DMS153 treated with DMSO at 0.1 percent for 48 hours (cell line): Measurements from ENCODE around the gene MYCN.
"Not testable (repeated sequence)": the region's sequence is repeated elsewhere in the genome, so short reads cannot be mapped to it uniquely, and the experiment has no call there.

Experiments
- DNase-seq: peaks from one replicate; lab custom pipeline; 2025; ENCODE audit not compliant: unreplicated experiment; lab: John Stamatoyannopoulos, UW

The MYCN gene

DNA sequence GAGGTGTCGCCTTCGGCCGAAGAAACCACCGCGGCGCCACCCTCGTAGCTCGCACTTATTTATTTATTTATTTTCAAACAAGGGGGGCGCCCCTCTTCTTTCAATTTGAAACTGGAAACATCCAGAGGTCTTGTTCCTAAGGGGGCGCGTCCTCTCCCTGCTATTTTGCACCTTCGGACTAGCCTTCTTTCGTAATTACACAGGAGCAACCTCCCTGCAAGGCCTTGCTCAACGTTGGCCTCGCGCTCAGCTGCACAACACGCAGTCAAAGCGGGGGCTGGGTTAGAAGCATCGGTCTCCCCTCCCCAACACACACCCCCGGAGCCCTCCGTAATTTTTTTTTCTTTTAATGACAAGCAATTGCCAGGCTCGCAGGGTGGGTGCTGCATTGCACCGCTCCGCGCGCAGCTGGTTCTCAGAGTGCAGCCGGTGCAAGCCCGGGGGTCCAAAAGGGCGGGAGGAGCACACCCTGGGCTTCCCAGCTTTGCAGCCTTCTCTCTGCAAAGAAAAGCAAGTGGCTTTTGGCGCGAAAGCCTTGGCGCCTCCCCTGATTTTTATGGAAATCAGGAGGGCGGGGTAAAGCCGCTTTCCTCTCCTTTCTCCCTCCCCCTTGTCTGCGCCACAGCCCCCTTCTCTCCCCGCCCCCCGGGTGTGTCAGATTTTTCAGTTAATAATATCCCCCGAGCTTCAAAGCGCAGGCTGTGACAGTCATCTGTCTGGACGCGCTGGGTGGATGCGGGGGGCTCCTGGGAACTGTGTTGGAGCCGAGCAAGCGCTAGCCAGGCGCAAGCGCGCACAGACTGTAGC is at the start of gene MYCN:
Gene MYCN (plus strand): TSS at position 697 of the 807 bp plus-strand sequence. CDS start 1,515 bp downstream, outside the sequence.
- peak; percentile 40 for DNase-seq

DNA sequence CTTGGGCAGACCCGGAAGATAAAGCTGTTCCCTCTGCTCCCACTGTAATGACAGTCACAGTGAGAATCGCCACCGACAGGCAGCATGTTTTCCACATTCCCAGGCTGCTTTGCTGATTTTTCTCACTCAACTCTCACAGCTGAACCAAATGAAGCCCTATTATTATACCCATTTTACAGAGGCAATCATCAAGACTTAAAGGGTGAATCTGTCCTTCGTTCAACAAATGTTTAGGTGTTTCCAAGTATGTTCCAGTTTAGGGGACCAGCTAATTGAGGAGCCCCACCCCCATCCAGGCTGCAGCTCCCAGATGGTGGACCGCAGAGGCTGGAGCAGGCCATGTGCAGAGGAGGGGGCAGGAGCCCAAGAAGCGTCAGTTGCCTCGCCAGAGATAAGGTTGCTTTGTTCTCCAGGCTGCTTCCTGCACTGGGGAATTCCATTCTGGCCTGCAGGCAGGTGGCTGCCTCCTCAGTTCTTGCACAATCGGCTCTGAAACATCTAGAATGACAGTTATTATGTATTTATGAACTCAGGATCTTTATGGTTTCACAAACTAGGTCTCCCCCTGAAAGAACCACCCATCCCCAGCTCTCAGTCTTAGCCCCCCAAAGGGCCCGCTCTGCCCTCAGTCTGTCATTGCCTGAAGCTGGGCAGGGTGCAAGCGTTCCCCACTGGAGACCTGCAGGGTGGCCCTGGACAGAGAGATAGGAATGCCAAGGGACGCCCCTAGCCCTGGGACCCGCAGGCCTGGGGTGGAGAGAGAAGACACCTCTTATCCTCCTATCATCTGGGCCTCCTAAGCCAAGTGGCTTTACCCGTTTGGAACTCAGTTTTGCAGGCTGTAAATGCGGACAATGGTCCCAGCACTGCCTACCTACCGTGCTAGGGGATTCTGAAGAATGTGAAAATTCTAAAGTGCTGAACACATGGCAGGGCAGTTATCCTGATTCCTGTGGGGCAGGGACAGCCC is 49.1 kb upstream of the MYCN start:
- DNase-seq: no peak

DNA sequence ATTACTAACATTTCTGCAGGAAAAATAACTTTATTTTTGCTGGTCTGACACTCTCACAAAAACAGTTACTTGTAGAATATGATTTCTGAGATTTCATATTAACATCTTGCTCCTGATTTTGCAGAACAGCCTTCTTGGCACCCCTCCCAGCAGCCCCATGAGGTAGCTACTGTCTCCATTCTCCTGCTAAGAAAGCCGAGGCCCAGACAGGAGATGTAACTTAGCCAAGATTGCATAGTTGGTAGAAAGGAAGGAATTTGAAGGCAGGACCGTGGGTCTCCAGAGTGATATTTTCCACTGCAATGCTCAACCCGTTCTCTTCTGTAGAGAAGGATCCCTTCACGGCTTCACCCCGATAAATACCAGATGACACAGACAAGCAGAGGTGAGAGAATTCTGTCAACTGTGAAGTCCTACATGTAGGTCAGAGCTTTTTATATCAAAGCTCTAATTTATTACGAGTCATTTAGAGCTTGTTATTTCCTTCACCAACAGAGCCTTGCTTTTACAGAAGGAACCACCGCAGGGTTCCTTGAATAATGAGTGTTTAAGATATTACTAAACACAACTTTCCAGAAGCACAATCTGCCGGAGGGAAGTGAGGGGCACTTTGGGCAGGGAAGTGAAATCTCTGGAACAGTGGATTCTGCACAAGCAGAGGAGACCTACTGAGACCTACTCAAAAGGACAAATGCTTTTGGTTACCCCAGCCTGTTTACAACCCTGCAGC is 48.0 kb upstream of the MYCN start:
- no peak for DNase-seq

DNA sequence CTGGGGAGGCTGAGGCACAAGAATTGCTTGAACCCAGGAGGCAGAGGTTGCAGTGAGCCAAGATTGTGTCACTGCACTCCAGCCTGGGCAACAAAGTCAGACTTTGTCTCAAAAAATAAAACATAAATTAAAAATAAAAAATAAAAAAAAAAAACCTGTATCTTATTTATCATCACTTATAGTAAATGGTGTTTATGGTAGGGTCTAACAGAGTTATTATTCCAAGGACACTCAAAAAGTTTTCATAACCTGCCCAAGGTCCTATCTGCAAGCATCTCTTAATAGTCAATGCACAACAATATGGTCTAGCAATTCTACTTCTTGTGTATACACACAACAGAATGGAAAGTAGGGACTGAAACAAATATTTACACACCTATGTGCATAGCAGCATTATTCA is 47.3 kb upstream of the MYCN start:
- DNase-seq: no peak

DNA sequence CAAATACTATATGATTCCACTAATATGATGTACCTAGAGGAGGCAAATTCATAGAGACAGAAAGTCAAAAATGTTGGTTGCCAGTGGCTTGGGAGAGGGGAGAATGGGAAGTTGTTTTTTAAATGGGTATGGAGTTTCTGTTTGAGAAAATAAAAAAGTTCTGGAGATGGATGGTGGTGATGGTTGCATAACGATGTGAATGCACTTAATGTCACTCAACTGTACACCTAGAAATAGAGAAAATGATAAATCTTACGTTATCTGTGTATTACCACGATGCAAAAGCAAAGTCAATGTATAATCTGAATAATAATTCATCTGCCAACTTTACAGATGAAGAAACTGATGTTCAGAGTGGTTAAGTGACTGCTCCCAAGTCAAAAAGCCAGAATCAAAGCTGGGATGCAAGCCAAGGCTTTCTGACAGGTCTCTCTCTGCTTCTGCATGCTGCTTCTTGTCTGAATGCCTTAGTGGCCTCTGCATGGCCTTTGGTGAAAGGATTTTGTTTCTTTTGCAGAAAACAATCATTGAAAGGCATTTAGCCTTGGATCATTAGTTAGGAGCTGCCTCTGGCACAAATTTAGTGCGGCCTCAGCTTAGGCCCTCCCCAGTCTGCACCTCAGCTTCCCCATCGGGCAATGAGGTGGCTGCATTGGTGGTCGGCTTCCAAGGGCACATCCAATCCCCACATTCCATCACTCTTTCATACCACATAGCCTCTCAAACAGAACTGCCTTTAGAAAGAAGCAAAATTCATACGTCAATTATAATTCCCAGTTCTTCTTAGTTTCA is 46.5 kb upstream of the MYCN start:
- DNase-seq: no peak

DNA sequence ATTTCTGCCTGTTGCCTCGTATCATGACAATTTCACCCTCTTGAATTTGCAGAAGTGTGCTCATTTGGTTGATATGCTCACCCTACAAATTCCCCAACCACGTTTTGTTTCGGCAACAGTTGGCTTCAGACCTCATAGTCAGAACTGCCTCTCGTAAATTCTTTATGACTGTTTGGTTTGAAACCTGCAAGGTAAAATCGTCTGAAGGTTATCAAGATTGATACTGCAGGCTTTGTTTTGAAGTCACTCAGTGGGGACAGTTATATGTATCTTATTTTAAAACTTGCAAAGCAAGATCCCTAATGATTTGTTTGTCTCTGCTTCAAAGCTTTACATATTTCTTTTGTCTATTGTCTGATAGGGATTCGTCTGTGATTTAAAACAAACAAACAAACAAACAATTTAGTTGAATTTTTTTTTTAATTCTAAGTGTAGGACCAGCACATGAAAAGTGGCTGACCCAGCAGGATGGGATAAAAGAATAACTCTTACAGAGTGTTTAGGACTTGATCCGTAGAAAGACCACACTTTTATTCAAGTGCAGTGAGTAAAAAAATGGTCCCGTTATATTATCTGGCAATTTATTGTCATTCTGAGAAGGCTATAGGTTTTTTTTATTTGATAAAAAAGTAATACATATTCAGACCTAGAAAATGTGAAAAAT is 45.7 kb upstream of the MYCN start:
- no peak for DNase-seq

DNA sequence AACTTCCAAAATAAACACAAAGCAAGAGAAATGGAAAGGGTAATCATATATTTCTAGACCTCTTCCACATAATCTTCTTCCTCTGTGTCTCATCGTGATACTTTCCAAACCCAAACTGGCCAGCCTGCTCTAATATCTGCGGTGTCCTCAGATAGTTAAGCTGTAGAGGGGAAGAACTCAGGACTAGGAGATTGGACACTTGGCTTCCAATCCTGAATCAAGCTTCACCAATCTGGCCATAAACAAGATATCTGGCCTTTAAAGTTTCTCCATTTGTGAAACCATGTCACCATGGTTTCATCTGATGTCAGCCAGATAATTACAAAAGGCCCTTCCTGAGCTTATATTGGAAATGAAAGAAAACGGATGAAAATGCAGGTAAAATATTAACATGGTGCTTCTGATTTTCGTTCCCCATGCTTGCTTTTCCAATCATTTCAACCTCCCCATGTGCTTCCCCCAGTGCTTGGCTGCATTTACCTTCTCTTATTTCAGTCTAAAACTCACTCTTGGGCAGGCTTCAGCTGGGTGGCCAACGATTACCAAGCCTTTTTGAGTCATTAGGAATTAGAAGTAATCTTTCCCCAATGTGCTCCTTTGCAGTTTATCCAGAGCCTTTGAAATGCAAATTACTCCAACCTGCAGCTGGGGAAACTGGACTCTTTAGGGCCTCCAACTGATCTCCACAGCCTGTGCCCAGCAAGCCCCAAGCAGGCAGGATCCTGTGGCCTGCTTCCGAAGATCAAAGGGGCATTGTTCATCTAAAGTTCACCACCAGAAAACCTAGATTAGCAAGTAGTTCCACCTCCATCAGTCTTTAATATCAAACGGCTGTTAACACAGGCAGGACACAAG is 44.5 kb upstream of the MYCN start:
- no peak for DNase-seq

DNA sequence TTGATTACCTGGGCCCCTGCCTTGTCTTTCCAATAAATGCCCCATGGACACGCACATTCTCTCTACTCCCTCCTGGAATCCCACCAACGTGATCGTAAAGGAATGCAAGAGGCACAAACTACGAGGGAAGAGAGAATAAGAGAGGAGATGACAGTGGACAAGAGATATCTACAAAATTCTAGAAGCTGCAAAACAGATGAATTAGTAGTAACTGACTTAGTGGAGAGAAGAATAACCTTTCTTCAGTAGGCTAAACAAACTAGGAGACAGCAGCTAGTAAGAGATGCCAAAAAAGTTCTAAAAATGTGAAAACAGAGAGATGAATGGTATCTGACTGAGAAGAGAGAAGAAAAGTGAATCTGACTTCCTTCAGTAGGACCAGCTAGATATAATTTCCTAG is 43.5 kb upstream of the MYCN start:
- DNase-seq: no peak

DNA sequence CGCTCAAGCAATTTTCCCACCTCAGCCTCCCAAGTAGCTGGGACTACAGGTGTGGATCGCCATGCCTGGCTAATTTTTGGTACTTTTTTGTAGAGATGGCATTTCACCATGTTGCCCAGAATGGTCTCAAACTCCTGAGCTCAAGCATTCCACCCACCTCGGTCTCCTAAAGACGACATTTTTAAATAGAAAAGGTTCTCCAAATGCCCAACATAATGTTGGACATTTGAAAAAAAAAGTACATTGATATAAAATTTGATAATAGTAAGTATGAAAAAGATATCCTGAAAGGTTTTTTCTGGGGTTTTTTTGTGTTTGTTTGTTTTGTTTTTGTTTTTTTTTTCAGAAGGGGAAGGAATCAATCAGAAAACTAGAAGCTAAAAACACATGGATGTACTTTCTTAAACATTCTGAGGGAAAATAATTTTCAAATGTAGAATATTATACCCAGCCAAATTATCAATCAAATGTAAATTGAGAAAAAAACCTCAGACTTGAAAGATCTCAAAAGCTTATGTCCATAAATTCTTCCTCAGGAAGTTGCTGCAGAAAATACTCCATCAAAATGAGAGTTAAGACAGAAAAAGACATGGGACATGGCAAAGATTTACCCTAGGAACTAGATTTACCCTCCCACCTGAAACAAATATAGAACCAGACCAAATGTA is 42.8 kb upstream of the MYCN start:
- no peak for DNase-seq

DNA sequence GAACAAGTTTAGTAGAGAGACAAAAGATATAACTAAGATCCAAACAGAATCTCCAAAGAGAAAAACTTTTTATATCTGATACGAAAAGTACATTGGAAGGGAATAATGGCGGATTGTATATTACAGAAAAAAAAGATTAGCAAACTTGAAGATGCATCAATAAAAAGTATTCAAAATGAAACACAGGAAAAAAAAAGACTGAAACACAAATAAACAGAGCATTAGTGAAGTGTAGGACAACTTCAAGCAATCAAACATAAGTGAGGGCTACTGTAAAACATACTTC is 41.1 kb upstream of the MYCN start:
- no peak for DNase-seq

DNA sequence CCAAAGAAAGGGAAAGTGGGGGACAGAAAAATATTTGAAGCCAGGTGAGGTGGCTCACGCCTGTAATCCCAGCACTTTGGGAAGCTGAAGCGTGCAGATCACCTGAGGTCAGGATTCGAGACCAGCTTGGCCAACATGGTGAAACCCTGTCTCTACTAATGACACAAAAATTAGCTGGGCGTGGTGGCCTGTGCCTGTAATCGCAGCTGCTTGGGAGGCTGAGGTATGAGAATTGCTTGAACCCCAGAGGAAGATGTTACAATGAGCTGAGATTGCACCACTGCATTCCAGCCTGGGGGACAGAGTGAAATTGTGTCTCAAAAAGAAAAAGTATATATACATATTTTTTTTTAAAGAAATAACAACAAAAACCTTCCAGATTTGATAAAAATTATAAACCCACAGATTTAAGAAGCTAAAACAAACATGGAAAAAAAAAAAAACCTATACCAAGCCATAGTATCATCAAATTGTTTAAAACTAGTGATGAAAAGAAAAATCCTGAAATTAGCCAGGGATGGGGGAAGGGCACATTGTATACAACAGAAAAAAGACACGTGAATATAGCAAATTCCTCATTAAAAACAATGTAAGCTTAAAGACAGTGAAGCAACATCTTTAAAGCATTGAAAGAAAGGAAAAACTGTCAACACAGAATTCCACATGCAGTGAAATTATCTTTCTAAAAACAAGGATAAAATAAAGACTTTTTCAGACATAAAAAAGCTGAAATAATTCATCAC is 40.4 kb upstream of the MYCN start:
- no peak for DNase-seq

DNA sequence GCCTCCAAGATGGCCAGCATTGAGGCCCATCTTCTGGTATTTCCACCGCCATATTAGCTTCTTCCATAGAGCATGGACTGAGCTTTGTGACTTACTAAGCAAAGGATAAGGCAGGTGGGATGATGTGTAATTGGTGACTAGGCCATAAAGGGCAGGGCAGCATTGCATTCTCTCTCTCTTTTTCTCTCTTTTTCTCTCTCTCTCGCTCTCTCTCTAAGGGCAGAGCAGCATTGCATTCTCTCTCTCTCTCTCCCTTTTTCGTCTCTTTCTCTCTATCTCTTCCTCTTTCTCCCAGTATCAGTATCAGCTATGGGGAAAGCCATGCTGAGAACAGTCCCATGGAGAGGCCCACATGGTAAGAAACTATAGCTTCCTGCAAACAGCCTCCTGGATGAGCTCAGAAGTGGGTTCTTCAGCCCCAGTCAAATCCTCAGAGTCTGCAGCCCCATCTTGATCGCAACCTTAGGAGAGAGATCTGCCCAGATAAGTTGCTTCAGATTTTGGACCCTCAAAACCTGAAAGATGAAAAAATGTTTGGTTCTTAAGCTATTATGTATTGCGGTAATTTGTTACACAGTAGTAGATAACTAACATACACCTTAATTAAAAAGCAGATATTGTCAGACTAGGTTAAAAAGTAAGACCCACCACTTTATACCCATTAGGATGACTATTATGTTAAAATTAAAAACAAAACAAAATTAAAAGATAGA is 39.1 kb upstream of the MYCN start:
- DNase-seq: no peak

DNA sequence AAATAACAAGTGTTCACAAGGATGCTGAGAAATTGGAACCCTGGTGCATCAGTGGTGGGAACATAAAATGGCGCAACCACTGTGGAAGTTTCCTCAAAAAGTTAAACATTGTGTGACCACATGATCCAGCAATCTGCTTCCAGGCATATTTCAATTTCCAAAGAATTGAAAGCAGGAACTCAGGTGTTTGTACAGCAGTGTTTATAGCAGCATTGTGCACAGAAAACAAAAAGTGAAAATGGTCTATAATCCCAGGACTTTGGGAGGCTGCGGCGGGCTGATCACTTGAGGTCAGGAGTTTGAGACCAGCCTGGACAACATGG is 38.6 kb upstream of the MYCN start:
- no peak for DNase-seq

DNA sequence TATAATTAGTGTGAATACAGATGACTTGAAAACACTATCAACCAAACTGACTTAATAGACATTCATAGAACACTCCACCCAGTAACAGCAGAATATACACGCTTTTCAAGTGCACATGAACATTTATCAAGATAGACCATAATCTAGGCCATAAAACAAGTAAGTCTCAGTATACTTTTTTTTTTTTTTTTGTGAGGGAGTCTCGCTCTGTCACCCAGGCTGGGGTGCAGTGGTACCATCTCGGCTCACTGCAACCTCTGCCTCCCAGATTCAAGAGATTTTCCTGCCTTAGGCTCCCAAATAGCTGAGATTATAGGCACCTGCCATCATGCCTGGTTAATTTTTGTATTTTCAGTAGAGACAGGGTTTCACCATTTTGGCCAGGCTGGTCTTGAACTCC is 36.4 kb upstream of the MYCN start:
- not testable (repeated sequence) for DNase-seq

DNA sequence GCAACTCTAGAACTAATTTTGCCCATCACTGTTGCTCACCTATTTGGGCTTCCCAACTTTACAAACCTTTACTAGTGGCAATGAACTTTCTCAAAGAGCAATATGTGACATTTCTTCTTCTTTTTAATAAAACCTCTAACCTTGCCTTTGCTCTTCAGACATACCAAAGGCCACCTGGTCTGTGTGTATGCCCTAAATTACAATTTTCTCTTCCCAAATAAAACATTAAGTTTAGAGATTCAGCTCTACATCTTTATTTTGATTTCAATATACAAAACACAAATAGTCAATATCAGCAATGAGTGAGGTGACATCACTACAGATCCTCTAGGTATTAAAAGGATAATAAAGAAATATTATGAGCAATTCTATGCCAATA is 35.1 kb upstream of the MYCN start:
- no peak for DNase-seq

DNA sequence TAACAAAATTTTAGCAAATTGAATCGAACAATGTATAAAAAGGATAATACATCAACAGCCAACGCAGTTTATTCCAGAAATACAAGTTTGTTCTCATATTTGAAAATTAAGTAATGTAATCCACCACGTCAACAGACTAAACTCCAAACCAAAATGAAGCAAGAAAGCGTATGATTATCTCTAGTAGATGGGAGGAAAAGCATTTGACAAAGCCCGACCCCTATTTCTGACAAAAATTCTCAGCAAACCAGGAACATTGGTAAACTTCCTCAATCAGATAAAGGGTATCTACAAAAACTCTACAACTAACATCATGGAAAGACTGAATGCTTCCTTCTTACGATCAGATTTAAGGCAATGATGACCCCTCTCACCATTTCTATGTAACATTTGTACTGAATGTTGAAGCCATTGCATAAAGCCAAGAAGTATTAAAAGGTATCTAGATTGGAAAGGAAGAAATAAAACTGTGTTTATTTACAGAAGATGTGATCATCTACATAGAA is 34.3 kb upstream of the MYCN start:
- no peak for DNase-seq

DNA sequence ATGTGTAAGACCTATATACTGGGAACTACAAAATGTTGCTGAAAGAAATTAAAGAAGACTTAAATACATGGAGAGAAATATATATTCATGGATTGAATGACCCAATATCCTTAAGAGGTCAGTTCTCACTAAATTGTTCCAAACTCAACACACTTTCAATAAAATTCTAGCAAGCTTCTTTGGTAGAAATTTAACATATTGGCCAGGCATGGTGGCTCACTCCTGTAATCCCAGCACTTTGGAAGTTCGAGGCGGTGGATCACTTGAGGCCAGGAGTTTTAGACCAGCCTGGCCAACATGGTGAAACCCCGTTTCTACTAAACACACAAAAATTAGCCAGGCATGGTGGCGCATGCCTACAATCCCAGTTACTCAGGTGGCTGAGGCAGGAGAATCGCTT is 33.6 kb upstream of the MYCN start:
- no peak for DNase-seq
